GM19328 (cell line): Measurements from ENCODE around the gene PLA2G4C.

Source experiments
- ATAC-seq: cut with Tn5 transposase; IDR thresholded peaks from one replicate; pipeline ENCODE4 v1.9.1; 2021; ENCODE audit warnings: mild to moderate bottlenecking, moderate library complexity; ENCODE audit not compliant: unreplicated experiment

Gene PLA2G4C

GRCh38 chr19:48059331-48059730 is 51.3 kb downstream of the PLA2G4C start:
- ATAC-seq: no peak

GRCh38 chr19:48053856-48054255 is 56.8 kb downstream of the PLA2G4C start:
- ATAC-seq: no peak

GRCh38 chr19:48053076-48053475 is 57.5 kb downstream of the PLA2G4C start:
- no peak for ATAC-seq

- no peak for ATAC-seq
These were observed 59.1 kb downstream of the PLA2G4C start for GRCh38 chr19:48051335-48052033.

GRCh38 chr19:48044561-48044960 is 66.1 kb downstream of the PLA2G4C start:
- ATAC-seq: no peak

GRCh38 chr19:48043675-48044258 is 66.8 kb downstream of the PLA2G4C start, which contains the start of gene CABP5:
Gene CABP5 (minus strand): TSS chr19:48044079. CDS start chr19:48043922, 157 bp downstream.
- no peak for ATAC-seq

- no peak for ATAC-seq
These were observed 68.6 kb downstream of the PLA2G4C start for GRCh38 chr19:48041877-48042580.

GRCh38 chr19:48036765-48037164 is 73.9 kb downstream of the PLA2G4C start:
- ATAC-seq: no peak

GRCh38 chr19:48033604-48034003 is 77.0 kb downstream of the PLA2G4C start:
- ATAC-seq: no peak

- no peak for ATAC-seq
These were observed 80.5 kb downstream of the PLA2G4C start for GRCh38 chr19:48030073-48030472.

- no peak for ATAC-seq
These were observed 81.2 kb downstream of the PLA2G4C start for GRCh38 chr19:48029431-48029830.

GRCh38 chr19:48025480-48025879 is 85.1 kb downstream of the PLA2G4C start:
- ATAC-seq: no peak

GRCh38 chr19:48023518-48023917 is 87.1 kb downstream of the PLA2G4C start:
- no peak for ATAC-seq

- no peak for ATAC-seq
These were observed 87.6 kb downstream of the PLA2G4C start for GRCh38 chr19:48023011-48023410.

- no peak for ATAC-seq
These were observed 89.9 kb downstream of the PLA2G4C start for GRCh38 chr19:48020686-48021085.

GRCh38 chr19:48010932-48011758 is 99.5 kb downstream of the PLA2G4C start:
- no peak for ATAC-seq

GRCh38 chr19:48006762-48007161 is 103.9 kb downstream of the PLA2G4C start:
- ATAC-seq: no peak

- ATAC-seq: no peak
These were observed 106.4 kb downstream of the PLA2G4C start for GRCh38 chr19:48004236-48004635.

- no peak for ATAC-seq
These were observed 109.8 kb downstream of the PLA2G4C start for GRCh38 chr19:48000846-48001245.

GRCh38 chr19:47998800-47999199 is 111.8 kb downstream of the PLA2G4C start:
- no peak for ATAC-seq
